HG03066 (cell line): ENCODE results near the gene CALHM2.

ENCODE experiments used
- ATAC-seq: cut with Tn5 transposase; IDR thresholded peaks from one replicate; pipeline ENCODE4 v1.9.1; 2021; ENCODE audit warnings: low read depth; ENCODE audit not compliant: unreplicated experiment

CALHM2 gene

DNA sequence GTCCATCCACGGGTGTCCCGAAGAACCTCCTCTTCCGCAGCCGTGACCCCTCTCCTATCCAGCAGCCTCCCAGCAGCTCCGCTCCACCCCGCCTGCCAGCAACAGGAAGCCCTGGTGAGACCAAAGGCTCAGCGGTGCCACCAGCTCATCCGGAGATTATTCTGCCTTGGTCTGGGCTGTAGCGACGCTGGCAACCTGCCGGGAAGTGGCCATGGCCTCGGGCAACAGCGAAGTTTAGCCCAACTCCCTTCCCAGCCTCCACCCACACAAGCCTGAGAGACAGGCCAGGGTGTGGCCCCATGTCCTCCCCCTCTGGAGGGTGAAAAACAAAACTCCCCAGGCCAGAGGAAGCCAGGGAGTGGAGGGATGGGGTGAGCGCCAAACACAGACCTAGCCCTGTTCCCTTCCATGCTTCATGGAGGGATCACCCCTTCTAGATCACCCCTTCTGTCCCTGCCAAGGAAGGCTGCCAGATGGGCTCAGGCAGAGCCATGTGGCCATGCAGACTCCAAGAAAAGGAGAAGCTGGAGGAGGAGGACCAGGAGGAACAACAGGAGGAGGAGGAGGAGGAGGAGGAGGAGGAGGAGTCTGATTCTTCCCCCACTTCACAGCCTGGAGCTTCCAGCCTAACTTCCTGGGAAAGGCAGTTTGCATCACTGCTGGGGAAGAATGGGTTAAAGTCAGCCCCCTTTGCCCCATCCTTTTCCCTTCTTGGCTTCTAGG is 918 bp downstream of the CALHM2 start:
- ATAC-seq = no peak

DNA sequence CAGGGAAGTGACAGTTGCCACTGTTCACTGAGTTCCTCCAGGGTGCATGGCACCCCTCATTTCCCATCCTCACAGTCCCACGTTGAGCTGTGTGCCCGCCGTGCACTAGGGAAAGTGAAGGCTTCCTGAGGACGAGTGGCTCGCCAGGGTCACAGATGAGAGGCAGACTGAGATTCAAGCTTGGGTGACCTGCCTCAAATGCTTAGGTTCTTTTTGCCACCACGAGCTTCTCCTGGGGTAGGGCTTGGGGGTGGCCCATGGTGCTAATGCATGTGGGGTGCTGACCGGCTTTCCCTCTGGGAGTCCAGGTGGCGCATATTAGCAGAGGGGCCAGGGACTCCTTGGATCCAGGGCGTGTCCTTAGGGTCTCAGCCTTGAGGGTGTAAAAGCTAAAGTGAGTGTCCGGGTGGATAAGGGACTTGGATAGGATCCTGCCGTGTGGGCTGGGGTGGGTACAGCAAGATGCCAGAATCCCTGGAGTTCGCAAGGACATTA is 1.9 kb downstream of the CALHM2 start:
- ATAC-seq = no peak

DNA sequence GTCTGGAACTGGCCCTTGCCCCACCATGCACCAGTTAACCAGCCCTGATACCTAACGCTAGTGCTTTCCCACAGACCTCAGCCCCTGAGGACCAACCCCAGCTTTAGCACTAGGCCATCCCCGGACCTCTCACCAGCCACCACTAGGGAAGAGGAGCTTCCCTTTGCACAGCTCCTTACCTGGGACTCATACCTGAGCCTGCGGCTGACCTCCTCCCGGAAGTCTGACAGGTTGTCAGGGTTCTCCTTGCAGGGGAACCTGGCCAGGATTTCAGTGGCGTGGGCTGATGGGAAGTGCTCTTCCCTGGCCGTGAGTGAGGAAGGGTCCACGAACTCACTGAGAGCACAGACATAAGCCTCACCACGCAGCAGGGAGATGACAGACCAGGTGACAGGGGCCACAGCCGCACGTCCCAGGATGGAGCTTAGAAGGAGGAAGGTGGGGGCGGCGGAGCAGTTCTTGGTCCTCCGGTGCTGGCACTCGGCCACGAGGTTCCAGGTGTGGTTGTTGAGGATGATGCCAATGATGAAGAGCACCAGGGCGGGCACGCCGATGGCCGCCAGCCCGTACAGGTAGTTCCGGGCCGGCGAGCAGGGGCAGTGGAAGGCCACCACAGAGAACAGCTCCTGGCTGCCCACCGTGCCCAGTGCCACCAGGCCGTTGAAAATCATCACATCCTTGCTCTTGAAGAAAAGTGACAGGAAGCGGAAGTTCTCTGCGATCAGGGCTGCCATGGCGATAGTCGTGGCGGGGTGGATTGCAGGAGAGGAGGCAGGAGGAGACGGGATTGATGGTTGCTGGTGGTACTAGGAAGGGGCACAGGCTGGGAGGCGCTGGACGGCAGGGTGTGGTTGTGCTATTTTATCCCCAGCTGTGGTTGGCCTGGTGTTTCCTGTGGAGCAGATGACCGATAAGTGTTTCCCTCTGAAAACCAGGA is 2.7 kb downstream of the CALHM2 start:
- ATAC-seq = no peak

DNA sequence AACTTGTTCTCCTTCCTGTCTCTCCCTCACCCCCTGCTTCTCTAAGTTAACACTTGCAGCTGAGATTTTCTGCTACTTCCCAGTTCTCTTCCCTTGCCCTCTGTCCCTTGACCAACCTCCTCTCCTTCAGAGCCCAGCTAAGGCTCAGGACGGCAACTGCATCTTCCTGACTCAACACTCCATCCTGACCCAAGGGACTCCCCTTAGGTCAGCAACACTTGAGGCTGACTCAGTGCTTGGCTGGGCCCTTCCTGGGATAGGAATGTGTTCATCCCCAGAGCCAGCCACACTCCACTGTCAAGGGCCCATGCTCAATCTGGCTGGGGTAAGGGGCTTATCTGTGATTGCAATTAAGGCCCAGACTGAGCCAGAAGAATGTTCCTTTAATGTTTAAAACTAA is 3.4 kb downstream of the CALHM2 start:
- no peak for ATAC-seq

DNA sequence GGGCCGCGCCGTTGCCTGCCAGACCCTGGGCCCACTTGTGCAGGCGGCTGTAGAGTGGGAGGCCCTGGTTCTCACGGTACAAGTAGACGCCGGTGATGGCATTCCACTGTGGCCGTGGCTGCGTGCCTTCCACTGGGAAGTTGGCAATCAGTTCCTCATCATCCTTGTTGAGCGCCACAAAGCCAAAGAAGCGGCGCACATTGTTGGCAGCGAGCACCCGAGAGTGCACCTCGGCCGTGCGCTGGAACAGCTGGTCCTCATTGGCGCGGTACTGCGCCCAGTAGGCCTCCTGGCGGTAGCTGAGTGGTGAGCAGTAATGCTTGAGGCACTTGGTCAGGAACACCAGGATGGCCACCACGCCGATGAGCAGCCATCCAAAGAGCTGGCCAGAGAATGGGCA is 5.0 kb downstream of the CALHM2 start:
- ATAC-seq = no peak

DNA sequence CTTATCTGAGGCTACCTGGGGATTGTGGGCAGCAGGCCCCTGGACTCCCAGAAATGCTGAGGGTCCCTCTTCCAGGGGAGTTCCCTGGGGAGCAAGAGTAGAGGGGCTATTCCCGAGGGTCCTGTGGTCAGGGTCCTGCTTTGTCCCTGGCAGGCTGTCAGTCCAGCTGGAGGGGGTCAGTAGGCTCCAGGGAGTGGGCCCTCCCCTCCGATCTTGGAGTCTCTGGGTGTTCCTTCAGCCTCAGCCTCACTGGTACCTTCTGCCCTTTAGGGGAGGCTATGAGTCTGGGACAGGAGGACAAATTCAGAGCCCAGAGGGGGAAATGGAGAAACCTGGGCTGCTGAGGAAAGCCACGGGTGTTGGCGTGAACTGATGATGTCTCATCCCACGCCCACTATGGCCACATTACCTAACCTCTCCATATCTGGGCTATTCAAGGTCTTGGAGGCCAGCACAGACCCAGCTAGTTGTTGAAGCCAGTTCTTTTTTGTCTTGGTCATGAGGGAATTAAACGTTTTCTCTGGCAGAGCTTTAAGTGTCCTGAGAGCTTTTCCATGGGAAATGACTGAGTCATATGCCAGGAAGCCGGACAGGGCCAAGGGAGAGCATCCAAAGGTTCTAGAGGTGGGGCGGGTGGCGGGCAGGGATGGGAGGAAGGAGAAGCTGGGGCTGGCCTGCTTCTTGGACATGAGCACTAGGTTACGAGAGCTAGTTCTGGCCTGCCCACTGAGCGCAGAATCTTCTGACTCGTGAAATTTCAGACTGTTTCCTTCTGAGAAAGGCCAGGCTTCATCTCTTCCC is 6.2 kb downstream of the CALHM2 start:
- ATAC-seq = no peak

DNA sequence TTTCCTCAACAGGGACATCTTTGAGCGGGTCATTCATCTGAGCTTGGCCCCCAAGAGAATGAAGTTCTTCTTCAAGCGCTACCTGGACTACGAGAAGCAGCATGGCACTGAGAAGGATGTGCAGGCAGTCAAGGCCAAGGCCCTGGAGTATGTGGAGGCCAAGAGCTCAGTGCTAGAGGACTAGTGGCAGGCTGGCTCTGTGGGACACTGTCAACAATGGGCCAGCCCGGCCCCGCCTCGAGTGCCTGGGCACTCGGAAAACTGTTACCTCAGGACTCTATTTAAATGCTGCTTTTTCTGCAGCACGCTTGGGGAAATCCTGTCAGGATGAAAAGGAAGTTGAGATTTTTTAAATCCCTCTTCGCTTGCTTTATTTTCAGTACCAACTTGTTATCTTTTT is 6.8 kb downstream of the CALHM2 start:
- no peak for ATAC-seq

DNA sequence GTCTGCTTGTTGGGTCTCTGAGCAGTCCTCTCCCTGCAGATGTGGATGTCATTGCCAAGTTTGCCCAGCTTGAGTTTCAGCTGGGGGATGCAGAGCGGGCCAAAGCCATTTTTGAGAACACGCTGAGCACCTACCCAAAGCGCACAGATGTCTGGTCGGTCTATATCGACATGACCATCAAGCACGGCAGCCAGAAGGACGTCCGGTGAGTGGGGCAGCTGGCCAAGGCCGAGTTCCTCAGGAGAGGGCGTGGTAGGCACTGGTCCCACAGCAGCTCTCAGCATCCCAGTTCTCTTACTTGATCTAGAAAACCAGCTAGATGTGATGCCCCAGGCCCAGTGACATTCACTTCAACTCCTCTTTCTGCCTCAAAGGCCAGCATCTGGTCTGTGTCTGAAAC is 7.7 kb downstream of the CALHM2 start:
- no peak for ATAC-seq

DNA sequence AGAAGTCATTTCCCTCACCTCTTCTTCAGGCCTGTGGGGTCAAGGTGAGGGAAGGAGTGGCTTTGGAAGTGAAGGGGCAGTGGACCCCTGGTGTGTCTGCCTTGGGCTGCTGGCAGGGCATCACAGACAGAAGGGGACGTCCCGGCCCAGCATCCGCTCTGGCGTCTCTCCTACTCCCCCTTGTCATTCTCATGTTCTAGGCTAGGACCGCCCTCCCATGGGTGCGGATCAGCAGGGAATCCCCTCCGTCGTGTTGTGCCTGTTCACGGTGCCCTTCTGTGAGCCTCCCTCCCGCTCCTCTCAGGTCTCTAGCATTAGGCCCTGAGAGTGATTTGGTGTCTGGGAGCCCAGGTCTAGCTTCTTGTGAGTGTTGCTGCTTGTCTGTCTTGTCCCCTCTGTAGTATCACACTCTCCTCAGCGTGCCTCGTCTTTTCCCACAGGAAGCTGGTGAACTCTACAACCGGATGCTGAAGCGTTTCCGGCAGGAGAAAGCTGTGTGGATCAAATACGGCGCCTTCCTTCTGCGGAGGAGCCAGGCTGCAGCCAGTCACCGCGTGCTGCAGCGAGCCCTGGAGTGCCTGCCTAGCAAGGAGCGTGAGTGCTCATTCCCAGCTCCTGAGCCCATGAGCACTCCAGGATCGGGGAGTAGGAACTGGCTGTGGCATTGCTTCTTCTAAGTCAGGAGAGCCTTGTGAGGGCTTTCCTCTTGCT is 8.5 kb downstream of the CALHM2 start:
- no peak for ATAC-seq

DNA sequence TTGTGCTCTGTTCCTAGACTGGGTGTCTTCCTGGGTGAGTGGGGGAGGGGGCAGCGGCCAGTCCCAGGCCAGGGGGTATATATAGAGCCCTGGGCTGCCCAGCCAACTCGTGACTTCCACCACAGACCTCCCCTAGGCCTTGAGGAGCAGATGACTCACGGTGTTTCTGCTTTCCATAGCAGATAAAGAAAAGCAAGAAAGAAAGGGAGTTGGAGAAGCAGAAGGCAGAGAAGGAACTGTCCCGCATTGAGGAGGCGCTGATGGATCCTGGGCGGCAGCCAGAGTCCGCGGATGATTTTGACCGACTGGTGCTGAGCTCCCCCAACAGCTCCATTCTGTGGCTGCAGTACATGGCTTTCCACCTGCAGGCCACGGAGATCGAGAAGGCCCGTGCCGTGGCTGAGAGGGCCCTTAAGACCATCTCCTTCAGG is 10.1 kb downstream of the CALHM2 start:
- ATAC-seq = no peak

DNA sequence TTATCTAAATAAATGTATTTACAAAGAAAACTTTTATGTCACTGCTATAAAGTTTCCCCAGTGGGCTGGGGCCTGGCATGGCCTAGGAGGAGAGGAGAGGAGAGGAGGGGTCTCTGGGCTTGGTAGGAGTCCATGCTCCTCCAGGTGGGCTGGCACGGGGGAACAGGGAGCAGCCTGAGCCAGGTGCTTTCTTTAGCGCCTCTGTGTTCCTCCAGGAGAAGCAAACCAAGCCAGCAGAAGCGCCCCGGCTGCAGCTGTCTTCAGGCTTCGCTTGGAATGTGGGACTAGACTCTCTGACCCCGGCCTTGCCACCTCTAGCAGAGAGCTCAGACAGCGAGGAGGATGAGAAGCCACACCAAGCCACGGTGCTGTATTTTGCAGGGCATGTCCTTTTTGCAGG is 10.6 kb downstream of the CALHM2 start:
- ATAC-seq = no peak

DNA sequence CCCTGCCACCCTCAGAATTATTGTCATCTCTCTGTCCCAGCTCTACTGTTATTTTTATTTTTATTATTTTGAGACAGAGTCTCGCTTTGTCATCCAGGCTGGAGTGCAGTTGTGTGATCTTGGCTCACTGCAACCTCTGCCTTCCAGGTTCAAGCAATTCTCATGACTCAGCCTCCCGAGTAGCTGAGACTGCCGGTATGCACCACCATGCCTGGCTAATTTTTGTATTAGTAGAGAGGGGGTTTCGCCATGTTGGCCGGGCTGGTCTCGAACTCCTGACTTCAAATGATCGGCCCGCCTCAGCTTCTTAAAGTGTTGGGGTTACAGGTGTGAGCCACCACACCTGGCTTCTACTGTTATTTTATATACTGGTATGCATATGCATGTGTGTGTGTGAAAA is 11.0 kb downstream of the CALHM2 start:
- no peak for ATAC-seq

DNA sequence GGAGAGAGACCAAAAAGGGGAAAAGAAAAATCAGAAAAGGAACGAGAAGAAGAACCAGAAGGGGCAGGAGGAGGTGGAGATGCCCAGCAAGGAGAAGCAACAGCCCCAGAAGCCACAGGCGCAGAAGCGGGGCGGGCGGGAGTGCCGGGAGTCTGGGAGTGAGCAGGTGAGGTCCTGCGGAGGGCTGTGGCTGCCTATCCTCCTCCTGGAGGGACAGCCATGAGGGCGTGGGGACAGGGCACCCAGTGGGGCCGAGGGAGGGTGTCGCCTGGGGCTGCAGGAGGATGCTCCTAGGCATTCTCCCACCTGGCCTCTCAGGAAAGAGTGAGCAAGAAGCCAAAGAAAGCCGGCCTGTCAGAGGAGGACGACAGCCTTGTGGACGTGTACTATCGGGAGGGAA is 11.8 kb downstream of the CALHM2 start:
- no peak for ATAC-seq

DNA sequence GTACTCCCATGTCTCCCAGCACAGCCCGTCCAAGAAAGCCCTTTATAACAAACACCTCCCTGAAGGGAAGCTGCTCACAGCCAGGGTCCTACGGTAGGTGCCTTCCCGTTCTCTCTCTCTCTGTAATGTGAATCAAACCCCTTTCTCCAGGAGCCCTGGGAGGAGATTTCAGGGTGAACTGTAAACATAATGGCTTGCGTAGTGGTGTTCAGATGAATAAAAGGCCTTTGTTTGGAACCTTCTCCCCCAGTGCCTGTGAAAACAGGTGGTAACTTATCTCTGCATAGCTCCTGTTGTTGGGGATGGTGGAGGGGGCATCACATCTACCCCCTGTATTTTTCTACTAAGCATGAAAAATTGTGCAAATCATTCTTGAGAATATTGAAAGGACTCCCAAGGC is 12.4 kb downstream of the CALHM2 start:
- ATAC-seq = no peak

DNA sequence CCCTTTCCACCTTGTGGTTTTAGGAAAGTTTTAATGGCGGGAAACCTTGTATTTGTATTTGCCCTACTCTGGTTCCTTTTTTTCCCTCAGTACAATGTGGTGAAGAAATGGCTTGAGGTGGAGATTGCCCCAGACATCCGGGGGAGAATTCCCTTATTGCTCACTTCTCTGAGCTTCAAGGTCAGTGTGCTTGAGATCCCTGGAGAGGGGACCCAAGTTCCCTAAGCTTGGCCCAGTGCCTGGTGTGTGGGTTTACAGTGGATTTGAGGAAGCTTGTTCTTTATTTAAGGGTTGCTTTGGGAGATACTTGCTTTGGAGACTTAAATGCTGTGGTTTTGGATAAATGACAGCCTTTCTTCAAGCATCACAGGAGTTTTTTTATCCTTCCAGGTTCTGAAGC is 18.3 kb downstream of the CALHM2 start:
- no peak for ATAC-seq

DNA sequence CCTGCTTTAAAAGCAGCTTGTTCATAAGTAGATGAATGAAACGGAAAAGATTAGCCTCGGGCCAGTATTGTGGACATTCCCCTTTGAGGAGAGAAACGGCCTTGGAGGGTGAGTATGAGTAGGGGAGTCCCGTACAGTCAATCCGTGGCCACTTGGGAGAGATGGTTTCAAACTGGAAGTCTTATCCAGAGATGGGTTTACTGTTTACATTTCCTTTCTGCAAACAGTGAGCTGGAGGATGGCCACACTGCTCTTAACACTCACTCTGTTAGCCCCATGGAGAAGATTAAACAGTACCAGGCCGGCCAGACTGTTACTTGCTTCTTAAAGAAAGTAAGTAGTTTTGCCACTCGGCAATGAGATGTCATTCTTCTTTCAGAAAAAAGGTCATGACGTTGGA is 20.3 kb downstream of the CALHM2 start:
- ATAC-seq = no peak

DNA sequence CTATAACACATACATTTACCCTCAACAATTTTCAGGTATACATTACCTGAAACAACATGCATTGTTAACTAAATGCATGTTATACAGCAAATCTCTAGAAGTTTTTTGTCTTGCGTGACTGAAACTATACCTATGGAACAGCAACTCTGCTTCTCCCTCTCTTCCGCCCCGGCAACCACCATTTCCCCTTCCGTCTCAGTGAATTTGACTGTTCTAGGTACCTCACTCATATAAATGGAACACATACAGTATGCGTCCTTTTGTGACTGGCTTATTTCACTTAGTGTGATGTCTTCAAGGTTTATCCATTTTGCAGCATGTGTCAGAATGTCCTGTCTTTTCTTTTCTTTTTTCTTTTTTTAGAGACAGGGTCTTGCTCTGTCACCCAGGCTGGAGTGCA is 22.5 kb downstream of the CALHM2 start:
- no peak for ATAC-seq

DNA sequence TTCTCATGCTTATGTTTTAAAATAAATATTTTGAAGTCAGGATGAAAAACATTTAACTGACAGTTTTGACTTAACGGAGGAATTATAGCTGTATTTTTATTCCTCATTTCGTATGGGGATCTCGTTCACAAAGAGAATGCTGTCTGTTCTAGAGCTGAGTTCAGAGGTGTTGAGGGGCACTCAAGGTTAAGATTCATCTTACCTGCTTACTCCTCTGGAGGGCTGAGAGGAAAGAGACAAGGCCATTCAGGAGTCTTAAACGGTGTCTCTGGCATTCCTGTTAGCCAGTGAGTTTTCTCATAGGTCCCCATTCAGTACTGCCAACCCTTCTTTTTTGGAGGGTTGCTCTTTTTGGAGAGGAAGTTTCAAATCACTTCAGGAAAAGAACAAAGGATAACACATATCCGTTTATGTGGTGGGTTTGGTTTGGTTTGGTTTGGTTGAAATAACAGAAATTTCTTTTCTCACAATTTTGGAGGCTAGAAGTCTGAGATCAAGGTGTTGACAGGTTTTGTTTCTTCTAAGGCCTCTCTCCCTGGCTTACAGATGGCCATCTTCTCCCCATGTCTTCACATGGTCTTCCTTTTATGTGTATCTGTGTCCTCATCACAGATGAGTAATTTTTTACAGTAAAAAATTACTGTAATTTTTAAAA is 23.1 kb downstream of the CALHM2 start:
- ATAC-seq = no peak

DNA sequence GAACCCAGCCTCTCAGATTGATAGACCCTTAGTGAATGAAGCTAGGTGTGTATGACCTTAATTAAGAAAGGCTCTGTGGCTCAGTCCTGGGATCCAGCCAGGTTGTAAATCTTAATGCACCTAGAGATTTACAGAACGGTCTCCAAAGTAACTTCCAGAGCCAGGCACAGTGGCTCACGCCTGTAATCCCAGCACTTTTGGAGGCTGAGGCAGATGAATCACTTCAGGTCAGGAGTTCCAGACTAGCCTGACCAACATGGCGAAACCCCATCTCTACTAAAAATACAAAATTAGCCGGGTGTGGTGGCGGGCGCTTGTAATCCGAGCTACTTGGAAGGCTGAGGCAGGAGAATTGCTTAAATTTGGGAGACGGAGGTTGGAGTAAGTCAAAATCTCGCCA is 24.3 kb downstream of the CALHM2 start:
- ATAC-seq = no peak

DNA sequence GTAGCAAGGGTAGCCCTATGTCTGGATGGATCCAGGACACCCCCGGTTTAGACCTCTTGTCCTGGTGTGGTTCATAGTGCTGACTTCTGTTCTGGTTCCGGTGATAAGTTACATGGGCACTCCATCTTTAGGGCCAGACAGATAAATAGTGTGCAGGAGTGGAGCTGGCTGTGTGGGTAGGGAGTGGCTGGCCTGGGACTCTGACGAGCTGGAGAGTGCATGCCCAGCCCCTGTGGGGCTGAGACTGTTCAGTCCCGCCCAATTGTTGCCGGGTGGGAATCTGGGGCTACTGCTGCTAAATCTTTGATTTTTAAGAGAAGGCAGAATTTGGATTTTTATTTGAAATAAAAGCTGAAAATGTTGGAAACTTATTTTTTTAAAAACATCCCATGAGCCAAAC is 28.4 kb downstream of the CALHM2 start:
- no peak for ATAC-seq
